HS-5 (cell line): ENCODE data around the gene OR11H7.
A peak's percentile ranks its signal among the peaks of the same experiment; 100 is the strongest.
"Not testable (repeated sequence)": the region's sequence is repeated elsewhere in the genome, so short reads cannot be mapped to it uniquely, and the experiment has no call there.

Experiments
- DNase-seq: peaks from one replicate; pipeline ENCODE4 v3.0.0-alpha.2; 2012; ENCODE audit warnings: low read depth

The OR11H7 gene

GRCh38 chr14:20228681-20229080 is at the start of gene OR11H7:
Gene OR11H7, plus strand, starts transcription at chr14:20228981.
- no peak for DNase-seq

DNA sequence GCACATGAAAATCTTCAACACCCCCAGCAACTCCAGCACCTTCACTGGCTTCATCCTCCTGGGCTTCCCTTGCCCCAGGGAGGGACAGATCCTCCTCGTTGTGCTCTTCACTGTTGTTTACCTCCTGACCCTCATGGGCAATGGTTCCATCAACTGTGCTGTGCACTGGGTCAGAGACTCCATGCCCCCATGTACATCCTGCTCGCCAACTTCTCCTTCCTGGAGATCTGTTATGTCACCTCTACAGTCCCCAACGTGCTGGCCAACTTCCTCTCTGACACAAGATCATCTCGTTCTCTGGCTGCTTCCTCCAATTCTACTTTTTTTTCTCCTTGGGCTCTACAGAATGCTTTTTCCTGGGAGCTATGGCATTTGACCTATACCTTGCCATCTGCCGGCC is 49.6 kb upstream of the OR11H7 start:
- DNase-seq: no peak

GRCh38 chr14:20179880-20180279 is 48.9 kb upstream of the OR11H7 start:
- no peak for DNase-seq

GRCh38 chr14:20180486-20180885 is 48.3 kb upstream of the OR11H7 start:
- no peak for DNase-seq

DNA sequence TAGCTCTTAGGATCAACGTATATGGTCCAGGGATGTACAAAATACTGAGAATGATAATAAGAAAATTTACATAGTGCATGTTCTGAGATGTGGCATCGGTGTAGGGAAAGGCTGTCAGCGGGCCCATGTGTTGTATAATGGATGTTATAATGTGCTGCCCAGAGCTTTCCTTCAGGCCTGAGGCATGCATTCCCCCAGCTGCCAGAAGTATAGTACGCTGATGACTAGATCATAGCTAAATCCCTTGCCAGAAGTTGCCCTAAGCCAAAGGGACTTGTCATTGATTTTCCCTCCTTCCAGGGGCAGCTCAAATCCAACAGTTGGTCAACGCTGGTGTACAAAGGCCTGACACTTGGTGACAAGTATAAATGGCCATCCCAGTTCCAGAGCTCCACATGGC is 44.6 kb upstream of the OR11H7 start:
- DNase-seq: peak; percentile 48

GRCh38 chr14:20190596-20190995 is 38.2 kb upstream of the OR11H7 start, which contains the start of gene OR11G2:
Gene OR11G2, plus strand, starts transcription at chr14:20190896. Its CDS starts 6,542 bp downstream, at chr14:20197438.
- no peak for DNase-seq

GRCh38 chr14:20191396-20191795 is 37.4 kb upstream of the OR11H7 start:
- no peak for DNase-seq

DNA sequence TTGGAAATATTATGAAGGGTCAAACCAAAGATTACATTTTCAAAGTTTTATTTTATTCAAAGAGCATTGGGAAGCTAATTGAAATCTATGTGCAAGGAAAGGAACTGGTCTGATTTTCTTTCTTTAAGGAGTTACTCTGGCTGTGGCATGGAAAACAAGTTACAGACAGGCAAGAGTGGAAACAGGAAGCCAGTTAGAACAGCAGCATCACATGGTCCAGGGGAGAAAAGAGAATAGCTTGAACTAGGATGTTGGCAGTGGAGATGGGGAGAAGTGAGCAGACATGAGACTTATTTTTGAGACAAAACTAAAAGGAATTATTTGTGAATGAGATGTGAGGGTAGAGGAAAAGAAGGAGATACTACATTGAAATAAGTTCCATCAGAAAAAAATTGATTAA is 34.7 kb upstream of the OR11H7 start:
- DNase-seq: no peak

DNA sequence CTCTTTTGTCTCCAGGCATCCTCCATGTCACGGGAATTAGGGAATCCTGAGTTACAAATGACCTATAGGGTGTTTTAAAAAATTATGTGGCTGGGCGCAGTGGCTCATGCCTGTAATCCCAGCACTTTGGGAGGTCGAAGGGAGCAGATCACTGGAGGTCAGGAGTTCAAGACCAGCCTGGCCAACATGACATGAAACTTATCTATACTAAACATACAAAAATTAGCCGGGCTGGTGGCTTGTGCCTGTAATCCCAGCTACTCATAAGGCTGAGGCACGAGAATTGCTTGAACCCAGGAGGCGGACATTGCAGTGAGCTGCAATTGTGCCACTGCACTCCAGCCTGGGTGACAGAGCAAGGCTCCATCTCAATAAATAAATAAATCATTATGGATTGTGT is 33.6 kb upstream of the OR11H7 start:
- not testable (repeated sequence) for DNase-seq

DNA sequence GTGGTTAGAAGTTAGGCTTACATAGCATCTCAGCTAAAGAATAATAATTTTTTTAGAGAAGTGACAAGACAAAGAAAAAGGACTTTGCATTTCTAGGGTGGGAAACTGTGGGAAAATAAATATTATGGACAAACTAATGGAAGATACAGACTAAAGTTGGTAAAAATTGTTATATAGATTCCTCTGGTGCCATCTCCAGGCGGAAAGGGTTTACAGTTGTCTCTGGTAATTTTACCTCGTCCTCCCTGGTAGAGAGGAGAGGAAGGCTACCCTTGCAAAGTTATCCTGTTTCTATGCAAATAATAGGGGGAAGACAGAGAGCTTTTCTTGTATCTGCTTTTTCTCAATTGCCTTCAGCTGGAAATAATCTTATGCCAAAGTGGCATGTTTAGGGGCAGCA is 32.9 kb upstream of the OR11H7 start:
- no peak for DNase-seq

DNA sequence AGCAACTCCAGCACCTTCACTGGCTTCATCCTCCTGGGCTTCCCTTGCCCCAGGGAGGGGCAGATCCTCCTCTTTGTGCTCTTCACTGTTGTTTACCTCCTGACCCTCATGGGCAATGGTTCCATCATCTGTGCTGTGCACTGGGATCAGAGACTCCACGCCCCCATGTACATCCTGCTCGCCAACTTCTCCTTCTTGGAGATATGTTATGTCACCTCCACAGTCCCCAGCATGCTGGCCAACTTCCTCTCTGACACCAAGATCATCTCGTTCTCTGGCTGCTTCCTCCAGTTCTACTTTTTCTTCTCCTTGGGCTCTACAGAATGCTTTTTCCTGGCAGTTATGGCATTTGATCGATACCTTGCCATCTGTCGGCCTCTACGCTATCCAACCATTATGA is 31.3 kb upstream of the OR11H7 start:
- no peak for DNase-seq

DNA sequence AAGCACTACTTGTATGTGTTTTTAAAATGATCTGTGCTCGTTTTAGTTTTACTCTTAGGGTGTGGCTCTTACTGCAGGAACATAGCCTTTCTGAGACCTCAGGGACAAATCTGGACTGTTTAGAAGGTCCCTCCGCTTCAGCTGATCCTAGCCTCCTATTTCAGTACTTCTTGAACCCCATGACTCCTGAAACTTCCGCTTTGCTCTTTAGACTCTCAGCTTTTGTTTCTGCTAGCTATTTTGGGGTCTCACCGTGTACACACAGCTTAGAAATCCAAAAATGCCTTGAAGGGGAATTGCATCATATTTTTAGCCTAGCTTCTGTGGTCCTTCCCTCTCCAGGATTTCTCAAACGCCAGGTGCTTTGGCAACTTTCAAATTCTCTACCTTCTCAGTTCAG is 29.8 kb upstream of the OR11H7 start:
- DNase-seq: no peak

DNA sequence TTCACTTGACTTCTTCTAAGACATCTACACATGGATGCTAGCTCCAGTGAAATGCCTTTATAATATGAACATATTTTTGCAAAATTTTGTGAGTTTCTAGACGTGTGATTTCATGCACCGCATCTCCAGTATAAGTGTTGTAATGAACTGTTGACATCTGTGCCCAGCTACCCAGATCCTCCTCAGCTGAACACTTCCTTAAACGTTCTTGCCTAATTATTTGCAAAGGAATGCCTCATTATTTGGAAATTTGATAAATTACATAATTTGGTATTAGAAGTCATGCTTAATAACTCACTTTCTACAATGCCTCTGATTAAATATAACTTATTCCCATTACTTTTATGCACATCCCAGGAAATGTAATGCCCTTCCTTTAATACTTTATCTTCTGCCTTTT is 24.1 kb upstream of the OR11H7 start:
- DNase-seq: no peak

DNA sequence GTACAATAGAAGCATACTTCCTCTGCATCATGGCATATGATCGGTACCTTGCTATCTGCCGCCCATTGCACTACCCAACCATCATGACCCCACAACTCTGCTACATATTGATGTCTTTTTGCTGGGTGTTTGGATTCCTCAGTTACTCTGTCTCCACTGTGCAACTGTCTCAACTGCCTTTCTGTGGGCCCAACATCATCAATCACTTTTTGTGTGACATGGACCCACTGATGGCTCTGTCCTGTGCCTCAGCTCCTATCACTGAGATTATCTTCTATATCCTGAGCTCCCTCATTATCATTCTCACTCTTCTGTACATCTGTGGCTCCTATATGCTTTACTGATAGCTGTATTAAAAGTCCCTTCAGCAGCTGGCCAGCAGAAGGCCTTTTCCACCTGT is 19.2 kb upstream of the OR11H7 start:
- DNase-seq: no peak

DNA sequence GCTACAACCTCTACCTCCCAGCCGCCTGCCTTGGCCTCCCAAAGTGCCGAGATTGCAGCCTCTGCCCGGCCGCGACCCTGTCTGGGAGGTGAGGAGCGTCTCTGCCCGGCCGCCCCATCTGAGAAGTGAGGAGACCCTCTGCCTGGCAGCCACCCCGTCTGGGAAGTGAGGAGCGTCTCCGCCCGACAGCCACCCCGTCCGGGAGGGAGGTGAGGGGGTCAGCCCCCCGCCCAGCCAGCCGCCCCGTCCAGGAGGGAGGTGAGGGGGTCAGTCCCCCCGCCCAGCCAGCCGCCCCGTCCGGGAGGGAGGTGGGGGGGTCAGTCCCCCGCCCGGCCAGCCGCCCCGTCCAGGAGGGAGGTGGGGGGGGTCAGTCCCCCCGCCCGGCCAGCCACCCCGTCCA is 16.4 kb upstream of the OR11H7 start:
- not testable (repeated sequence) for DNase-seq

GRCh38 chr14:20215196-20215595 is 13.6 kb upstream of the OR11H7 start:
- peak; percentile 15 for DNase-seq

DNA sequence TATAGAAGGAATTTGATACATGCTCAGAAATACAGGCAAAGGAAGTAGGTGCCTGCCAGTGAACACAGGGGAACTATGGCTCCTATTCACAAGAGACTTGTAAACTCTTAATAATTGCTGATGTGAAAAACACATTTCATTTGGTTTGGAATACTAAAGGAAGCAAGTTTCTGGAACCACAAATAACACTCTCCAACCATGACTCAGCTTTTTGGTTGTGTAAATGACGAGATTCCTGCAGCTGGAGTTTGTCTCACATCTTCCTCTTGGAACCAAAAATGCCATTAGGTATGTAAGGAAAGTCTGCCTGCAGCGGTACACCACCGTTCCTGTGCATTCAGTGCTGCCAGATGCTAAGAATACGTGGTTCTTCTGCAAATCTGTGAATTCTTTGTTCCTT is 9.7 kb upstream of the OR11H7 start:
- DNase-seq: no peak

DNA sequence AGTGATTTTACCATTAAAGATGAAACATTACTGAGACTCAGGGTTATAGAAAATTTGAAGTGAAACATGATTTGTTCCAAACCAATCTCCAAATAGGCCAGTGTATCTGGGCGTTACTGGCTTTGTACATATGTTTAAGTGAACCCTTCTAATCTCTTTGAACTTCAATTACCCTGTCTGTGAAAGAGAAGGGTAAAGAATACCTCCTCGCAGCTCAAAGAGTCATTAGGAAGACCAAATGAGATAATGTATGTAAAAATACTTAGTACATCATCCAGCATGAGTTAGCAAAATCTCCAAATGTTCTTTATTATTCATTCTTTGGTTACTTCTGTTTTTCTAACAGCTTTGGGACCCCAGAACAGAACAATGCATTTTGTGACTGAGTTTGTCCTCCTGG is 5.4 kb upstream of the OR11H7 start, which contains the start of gene OR11H6:
TSS of gene OR11H6 (plus strand) at position 301 of the 400 bp plus-strand sequence. CDS start at position 301, 0 bp downstream.
- DNase-seq: no peak

DNA sequence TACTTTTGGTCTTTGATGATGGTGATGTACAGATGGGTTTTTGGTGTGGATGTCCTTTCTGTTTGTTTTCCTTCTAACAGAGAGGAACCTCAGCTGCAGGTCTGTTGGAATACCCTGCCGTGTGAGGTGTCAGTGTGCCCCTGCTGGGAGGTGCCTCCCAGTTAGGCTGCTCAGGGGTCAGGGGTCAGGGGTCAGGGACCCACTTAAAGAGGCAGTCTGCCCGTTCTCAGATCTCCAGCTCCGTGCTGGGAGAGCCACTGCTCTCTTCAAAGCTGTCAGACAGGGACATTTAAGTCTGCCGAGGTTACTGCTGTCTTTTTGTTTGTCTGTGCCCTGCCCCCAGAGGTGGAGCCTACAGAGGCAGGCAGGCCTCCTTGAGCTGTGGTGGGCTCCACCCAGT is 6.6 kb downstream of the OR11H7 start:
- not testable (repeated sequence) for DNase-seq

- no peak for DNase-seq
Measured at GRCh38 chr14:20247646-20248246, 19.0 kb downstream of the OR11H7 start.

DNA sequence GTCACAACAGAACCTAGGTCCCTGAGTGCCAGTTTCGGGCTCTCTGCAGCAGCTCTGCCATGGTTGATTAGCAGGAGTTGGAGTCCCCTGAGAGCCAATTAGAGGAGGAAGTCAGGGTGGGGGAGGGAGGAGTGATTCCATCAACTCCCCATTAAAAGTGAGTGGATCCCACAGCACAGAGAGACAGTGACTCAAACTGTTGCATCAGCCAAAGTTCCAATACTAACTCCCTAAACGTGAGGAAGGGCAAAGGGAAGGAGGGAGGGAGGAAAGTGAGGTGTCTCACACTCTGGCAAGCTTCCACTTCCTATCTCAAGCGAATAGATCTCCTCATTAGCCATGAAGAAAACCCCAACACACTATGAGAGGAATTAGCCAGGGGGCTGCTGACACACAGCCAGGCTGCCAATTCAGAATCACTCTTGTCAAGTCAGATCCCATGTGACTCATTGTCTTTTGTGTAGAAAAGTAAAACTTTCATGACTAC is 33.9 kb downstream of the OR11H7 start:
- DNase-seq: peak; percentile 79

- not testable (repeated sequence) for DNase-seq
Measured at GRCh38 chr14:20264361-20264760, 35.6 kb downstream of the OR11H7 start.

DNA sequence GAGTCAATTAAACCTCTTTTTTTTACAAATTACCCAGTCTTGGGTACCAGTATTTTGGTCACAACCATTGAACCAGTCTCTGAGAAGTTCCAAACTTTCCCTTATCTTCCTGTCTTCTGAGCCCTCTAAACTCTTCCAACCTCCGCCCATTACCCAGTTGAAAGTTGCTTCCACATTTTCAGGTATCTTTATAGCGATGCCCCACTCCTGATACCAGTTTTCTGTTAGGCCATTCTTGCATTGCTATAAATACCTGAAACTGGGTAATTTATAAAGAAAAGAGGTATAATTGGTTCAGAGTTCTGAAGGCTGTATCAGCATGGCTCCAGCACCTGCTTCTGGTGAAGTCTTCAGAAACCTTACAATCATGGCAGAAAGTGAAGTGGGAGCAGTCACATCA is 45.3 kb downstream of the OR11H7 start:
- DNase-seq: no peak

- no peak for DNase-seq
Measured at GRCh38 chr14:20277409-20277808, 48.6 kb downstream of the OR11H7 start.
